IMR-90 (cell line): ENCODE data around the gene ASCL1. TPM values are rescaled to one million over a fixed set of nuclear protein-coding genes. Genes with fewer than 3 reads are reported as not detected.
A peak's percentile ranks its signal among the peaks of the same experiment; 100 is the strongest.

ENCODE experiments used
- ATAC-seq: fragments of 200-7000 bp; cut with Tn5 transposase; 2 replicates; pipeline ENCODE4 v1.9.1; 2020; ENCODE audit warnings: low read depth, mild to moderate bottlenecking, moderate library complexity
- BruUV-seq: library from RNA; stranded (reverse); fragments of 400-500 nt; replicated peaks from 2 replicates; lab custom pipeline; 2021; lab: Mats Ljungman, UMichigan
- CTCF ChIA-PET: fragments of 300-600 bp; formaldehyde crosslinking; extraction: SDS; loops from one replicate; lab custom pipeline; 2021; ENCODE audit warnings: antibody characterized with exemption; lab: Yijun Ruan, JAX
- POLR2A ChIA-PET: fragments of 300-600 bp; sonication (Branson Sonifier 250); formaldehyde crosslinking; loops from one replicate; lab custom pipeline; 2022; ENCODE audit warnings: antibody characterized with exemption; ENCODE audit not compliant: unreplicated experiment; lab: Charles Lee
- DNase-seq: peaks from one replicate; pipeline ENCODE4 v3.0.0; 2013
- H2AFZ ChIP-seq: replicated peaks from 2 replicates; pipeline ENCODE3; 2013; ENCODE audit warnings: low read length, mild to moderate bottlenecking; ENCODE audit not compliant: poor library complexity
- H2AK5ac ChIP-seq: 2 replicates; pipeline ENCODE4 v1.6.1; 2013; ENCODE audit warnings: low read depth, low read length, inconsistent platforms
- H2AK9ac ChIP-seq: replicated peaks from 2 replicates; pipeline ENCODE3; 2013; ENCODE audit warnings: mild to moderate bottlenecking, low read depth, low read length, moderate library complexity; ENCODE audit not compliant: poor library complexity
- H2BK120ac ChIP-seq: 2 replicates; pipeline ENCODE4 v1.6.1; 2013; ENCODE audit warnings: low read depth, low read length, inconsistent platforms
- H2BK15ac ChIP-seq: 3 replicates; pipeline ENCODE4 v1.6.1; 2013; ENCODE audit warnings: low read depth, low read length, inconsistent platforms
- H2BK20ac ChIP-seq: 2 replicates; pipeline ENCODE4 v1.6.1; 2013; ENCODE audit warnings: low read depth, mild to moderate bottlenecking, inconsistent platforms, low read length, moderate library complexity
- H2BK5ac ChIP-seq: 2 replicates; pipeline ENCODE4 v1.6.1; 2013; ENCODE audit warnings: mild to moderate bottlenecking, low read depth, low read length, inconsistent platforms; ENCODE audit not compliant: poor library complexity, severe bottlenecking
- H3K14ac ChIP-seq: replicated peaks from 2 replicates; pipeline ENCODE4 v1.6.1; 2013; ENCODE audit warnings: low read depth, low read length, inconsistent platforms
- H3K18ac ChIP-seq: 2 replicates; pipeline ENCODE4 v1.6.1; 2013; ENCODE audit warnings: low read depth, low read length, control low read depth
- H3K23ac ChIP-seq: 2 replicates; pipeline ENCODE4 v1.6.1; 2013; ENCODE audit warnings: low read depth, low read length, inconsistent platforms
- H3K27ac ChIP-seq: 2 replicates; pipeline ENCODE4 v1.5.1; 2013; ENCODE audit warnings: mild to moderate bottlenecking, control low read depth, low read length; ENCODE audit not compliant: insufficient read depth
- H3K27me3 ChIP-seq: 2 replicates; pipeline ENCODE4 v1.6.1; 2013; ENCODE audit warnings: low read length; ENCODE audit not compliant: control insufficient read depth, insufficient read depth
- H3K36me3 ChIP-seq: 2 replicates; pipeline ENCODE4 v1.6.1; 2013; ENCODE audit warnings: low read length, mixed read lengths; ENCODE audit not compliant: control insufficient read depth, insufficient read depth
- H3K4ac ChIP-seq: 2 replicates; pipeline ENCODE4 v1.6.1; 2013; ENCODE audit warnings: low read depth, low read length, inconsistent platforms
- H3K4me1 ChIP-seq: 2 replicates; pipeline ENCODE4 v1.6.1; 2013; ENCODE audit warnings: low read length, mixed read lengths; ENCODE audit not compliant: control insufficient read depth, insufficient read depth
- H3K4me2 ChIP-seq: 2 replicates; pipeline ENCODE4 v1.6.1; 2013; ENCODE audit warnings: low read depth, mild to moderate bottlenecking, control low read depth, low read length, moderate library complexity
- H3K4me3 ChIP-seq: 2 replicates; pipeline ENCODE4 v1.5.1; 2013; ENCODE audit warnings: low read depth, mild to moderate bottlenecking, control low read depth, low read length, moderate library complexity; ENCODE audit not compliant: insufficient read depth
- H3K56ac ChIP-seq: 2 replicates; pipeline ENCODE4 v1.6.1; 2013; ENCODE audit warnings: low read length, inconsistent platforms; ENCODE audit not compliant: insufficient read depth; ENCODE audit errors: extremely low read depth
- H3K79me1 ChIP-seq, 2 experiments: 2 replicates each; pipeline ENCODE4 v1.6.1; 2013; ENCODE audit warnings: low read length in 2 of 2, inconsistent platforms in 1 of 2, low read depth in 1 of 2
- H3K9ac ChIP-seq: 2 replicates; pipeline ENCODE4 v1.6.1; 2013; ENCODE audit warnings: low read depth, low read length, control low read depth
- H3K9me1 ChIP-seq: 2 replicates; pipeline ENCODE4 v1.6.1; 2013; ENCODE audit warnings: low read length, inconsistent platforms; ENCODE audit not compliant: insufficient read depth
- H3K9me3 ChIP-seq: 2 replicates; pipeline ENCODE4 v1.6.1; 2013; ENCODE audit warnings: low read length; ENCODE audit not compliant: control insufficient read depth, insufficient read depth
- H4K20me1 ChIP-seq: 2 replicates; pipeline ENCODE4 v1.6.1; 2013; ENCODE audit warnings: low read length, inconsistent platforms; ENCODE audit not compliant: insufficient read depth
- H4K5ac ChIP-seq: 2 replicates; pipeline ENCODE4 v1.6.1; 2013; ENCODE audit warnings: mild to moderate bottlenecking, low read depth, low read length, control low read depth
- H4K8ac ChIP-seq, 2 experiments: 2 replicates each; pipeline ENCODE4 v1.6.1; 2013; ENCODE audit warnings: low read depth in 2 of 2, low read length in 2 of 2, control low read depth in 1 of 2, inconsistent platforms in 1 of 2
- H4K91ac ChIP-seq: 2 replicates; pipeline ENCODE4 v1.6.1; 2013; ENCODE audit warnings: low read depth, low read length, inconsistent platforms; ENCODE audit not compliant: insufficient read depth
- BHLHE40 ChIP-seq: fragments of 150-350 bp; IDR thresholded peaks from 2 replicates; pipeline ENCODE4 v1.6.1; 2016; ENCODE audit warnings: mild to moderate bottlenecking, low read depth, low read length
- MAFK ChIP-seq: IDR thresholded peaks from 2 replicates; pipeline ENCODE4 v1.6.1; 2012; ENCODE audit warnings: low read depth, low read length, improper control_type of control experiment
- POLR2A ChIP-seq: IDR thresholded peaks from 2 replicates; pipeline ENCODE4 v1.6.1; 2012; ENCODE audit warnings: mild to moderate bottlenecking, low read depth, low read length
- RAD21 ChIP-seq: IDR thresholded peaks from 2 replicates; pipeline ENCODE4 v1.6.1; 2012; ENCODE audit warnings: low read length, improper control_type of control experiment
- USF2 ChIP-seq: fragments of 150-350 bp; IDR thresholded peaks from 2 replicates; pipeline ENCODE4 v1.6.1; 2017; ENCODE audit warnings: mild to moderate bottlenecking, antibody characterized with exemption, low read length, low read depth
- WGBS, 2 experiments: methylation state at CpG; one replicate each; pipeline versions ENCODE4 v1.1.5 to v1.1.7; 2013; ENCODE audit warnings: missing lambda C conversion rate in 2 of 2; ENCODE audit not compliant: insufficient read length in 1 of 2; ENCODE audit errors: extremely low coverage in 2 of 2; 5-methylcytosine and 5-hydroxymethylcytosine counted together
- dilution Hi-C: fragments of 300-500 bp; cut with HindIII; formaldehyde crosslinking; loops from one replicate; pipeline ENCODE4 v1.14.3; 2018; ENCODE audit warnings: low sequenced_read_pairs; ENCODE audit not compliant: unreplicated experiment
- in situ Hi-C: fragments of 300-500 bp; cut with MboI; formaldehyde crosslinking; loops from 3 replicates; pipeline ENCODE4 v1.14.3; 2019; ENCODE audit warnings: low sequenced_read_pairs, inconsistent platforms, mixed read lengths
- intact Hi-C: fragments of 100-400 bp; cut with micrococcal nuclease; formaldehyde crosslinking; loops from 2 replicates; pipeline ENCODE4 v1.10.0; 2022
- polyA plus RNA-seq, 3 experiments: library from polyadenylated mRNA; depleted of rRNA; stranded (reverse); fragments of >200 nt; gene quantifications; 2 replicates each; pipeline ENCODE4 v1.2.3, GENCODE V29; 2012; ENCODE audit warnings: low replicate concordance in 1 of 3
- total RNA-seq: library from RNA; depleted of rRNA; stranded (reverse); fragments of >200 nt; gene quantifications from 2 replicates; pipeline ENCODE4 v1.2.3, GENCODE V29; 2012; rRNA removed
- TF ChIP-seq, protein P1 (sequence below): conservative IDR thresholded peaks from 2 replicates; pipeline ENCODE4 v1.5.1; 2012; ENCODE audit warnings: mild to moderate bottlenecking, low read depth, low read length, improper control_type of control experiment

ASCL1 gene
- total and polyA plus RNA-seq, 2 of the 4 experiments (the other 2 are of a cell fraction): not detected

- no peak overlapping the region for H2BK5ac ChIP-seq
- TF ChIP-seq BHLHE40 (no peak), POLR2A (no peak), MAFK (peak; percentile 85), USF2 (no peak), RAD21 (no peak)
- TF ChIP-seq, protein P1, sequence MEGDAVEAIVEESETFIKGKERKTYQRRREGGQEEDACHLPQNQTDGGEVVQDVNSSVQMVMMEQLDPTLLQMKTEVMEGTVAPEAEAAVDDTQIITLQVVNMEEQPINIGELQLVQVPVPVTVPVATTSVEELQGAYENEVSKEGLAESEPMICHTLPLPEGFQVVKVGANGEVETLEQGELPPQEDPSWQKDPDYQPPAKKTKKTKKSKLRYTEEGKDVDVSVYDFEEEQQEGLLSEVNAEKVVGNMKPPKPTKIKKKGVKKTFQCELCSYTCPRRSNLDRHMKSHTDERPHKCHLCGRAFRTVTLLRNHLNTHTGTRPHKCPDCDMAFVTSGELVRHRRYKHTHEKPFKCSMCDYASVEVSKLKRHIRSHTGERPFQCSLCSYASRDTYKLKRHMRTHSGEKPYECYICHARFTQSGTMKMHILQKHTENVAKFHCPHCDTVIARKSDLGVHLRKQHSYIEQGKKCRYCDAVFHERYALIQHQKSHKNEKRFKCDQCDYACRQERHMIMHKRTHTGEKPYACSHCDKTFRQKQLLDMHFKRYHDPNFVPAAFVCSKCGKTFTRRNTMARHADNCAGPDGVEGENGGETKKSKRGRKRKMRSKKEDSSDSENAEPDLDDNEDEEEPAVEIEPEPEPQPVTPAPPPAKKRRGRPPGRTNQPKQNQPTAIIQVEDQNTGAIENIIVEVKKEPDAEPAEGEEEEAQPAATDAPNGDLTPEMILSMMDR: no peak
- no peak for DNase-seq
- H2BK120ac ChIP-seq: no peak overlapping the region
- no peak overlapping the region for H4K91ac ChIP-seq
- no peak for ATAC-seq
- no peak overlapping the region for H2BK20ac ChIP-seq
- BruUV-seq: no TSS peak
- no peaks in the 10 kb centered on the region for H3K9me1 ChIP-seq
- H3K23ac ChIP-seq: no peak overlapping the region
- intact Hi-C loops: no loop called here
- H2AK5ac ChIP-seq: no peak overlapping the region
- H3K27me3 ChIP-seq: no peaks in the 10 kb centered on the region
- H2AK9ac ChIP-seq: no peak overlapping the region
- no peak overlapping the region for H3K56ac ChIP-seq
- no peak overlapping the region for H3K14ac ChIP-seq
- H4K8ac ChIP-seq: no peak overlapping the region
- no peak overlapping the region for H3K18ac ChIP-seq
- no peak overlapping the region for H2BK15ac ChIP-seq
- in situ Hi-C loops: no loop called here
- ChIA-PET CTCF (no interaction called here), POLR2A (no interaction called here)
- peaks cover 11% of the 10 kb centered on the region for H3K9me3 ChIP-seq
- no peaks in the 10 kb centered on the region for H3K36me3 ChIP-seq
- no peak overlapping the region for H2AFZ ChIP-seq
- H3K9ac ChIP-seq: no peak overlapping the region
- WGBS, 2 experiments: no CpG with 5 or more reads among the region's 1 CpG
- no peaks in the 10 kb centered on the region for H3K79me1 ChIP-seq
- H3K4me3 ChIP-seq: no peak overlapping the region
- H3K4me2 ChIP-seq: no peak overlapping the region
- no peaks in the 10 kb centered on the region for H4K20me1 ChIP-seq
- no peak overlapping the region for H3K27ac ChIP-seq
- no peaks in the 10 kb centered on the region for H3K4me1 ChIP-seq
- dilution Hi-C loops: no loop called here
- H3K4ac ChIP-seq: no peak overlapping the region
- no peak overlapping the region for H4K5ac ChIP-seq
Observed at GRCh38 chr12:102995372-102995771, 37.9 kb downstream of the ASCL1 start.

Other genes starting within 250 kb of the ASCL1 start
- gene PAH, start 40.4 kb upstream of the ASCL1 start, total RNA-seq: not detected in 2 replicates
- not detected in 2 replicates for gene PAH, start 40.4 kb upstream of the ASCL1 start, polyA plus RNA-seq (2012; rRNA removed)